ENCODE measurements around the gene CLHC1.
"Not testable (repeated sequence)": the region's sequence is repeated elsewhere in the genome, so short reads cannot be mapped to it uniquely, and the experiment has no call there.

Gene CLHC1

GRCh38 chr2:55232084-55232862 lies at the start of gene CLHC1, which contains the start of gene RPS27A:
TSS of gene CLHC1 (minus strand) at chr2:55232293. CDS start at chr2:55222411, 9,882 bp downstream.
TSS of gene RPS27A (plus strand) at chr2:55232688. CDS start at chr2:55232825, 137 bp downstream.
- Mint-ChIP-seq H3K36me3 (ENCODE audit: low read depth) (peaks cover 45% of the 10 kb centered on the region), H3K4me1 (peaks cover 41% of the 10 kb centered on the region), H3K27ac (peak within 1 kb of the TSS; percentile 94 to 98 (median 98)), H3K27me3 (ENCODE audit: low read depth) (no peaks in the 10 kb centered on the region), H3K4me3 (peak within 1 kb of the TSS; percentile 95), H3K9me3 (no peaks in the 10 kb centered on the region)
- TF ChIP-seq CTCF (IDR thresholded peaks at IDR 0.05; ENCODE audit: unreplicated experiment in 3 of 3), result no peak

GRCh38 chr2:55280851-55281546 lies 48.9 kb upstream of the CLHC1 start:
- Mint-ChIP-seq H3K4me3 (peak overlapping the region; percentile 74 to 94 (median 83)), H3K27ac (peak overlapping the region; percentile 63 to 96 (median 73)), H3K4me1 (peaks cover 22% of the 10 kb centered on the region), H3K27me3 (ENCODE audit: low read depth) (peaks cover 12% of the 10 kb centered on the region)
- not testable (repeated sequence) for H3K9me3 Mint-ChIP-seq; H3K36me3 Mint-ChIP-seq (ENCODE audit: low read depth)

GRCh38 chr2:55279859-55280424 lies 47.8 kb upstream of the CLHC1 start:
- Mint-ChIP-seq H3K27me3 (ENCODE audit: low read depth) (peaks cover 12% of the 10 kb centered on the region), H3K27ac (peak overlapping the region; percentile 23 to 60 (median 44)), H3K4me1 (peaks cover 22% of the 10 kb centered on the region), H3K4me3 (peak overlapping the region; percentile 1 to 61 (median 18))
- not testable (repeated sequence) for H3K9me3 Mint-ChIP-seq; H3K36me3 Mint-ChIP-seq (ENCODE audit: low read depth)

- H3K36me3 Mint-ChIP-seq (ENCODE audit: low read depth); H3K9me3 Mint-ChIP-seq: not testable (repeated sequence)
- peak overlapping the region; percentile 1 to 61 (median 36) for H3K4me3 Mint-ChIP-seq
- H3K27ac Mint-ChIP-seq, result peak overlapping the region; percentile 23 to 60 (median 44)
- H3K27me3 Mint-ChIP-seq (ENCODE audit: low read depth), result peaks cover 12% of the 10 kb centered on the region
- H3K4me1 Mint-ChIP-seq, result peaks cover 22% of the 10 kb centered on the region
Observed at GRCh38 chr2:55279214-55279835, 47.2 kb upstream of the CLHC1 start.

GRCh38 chr2:55277310-55277709 lies 45.2 kb upstream of the CLHC1 start:
- Mint-ChIP-seq H3K4me3 (no peak overlapping the region), H3K4me1 (peaks cover 16% of the 10 kb centered on the region), H3K27me3 (ENCODE audit: low read depth) (peaks cover 12% of the 10 kb centered on the region), H3K27ac (no peak overlapping the region), H3K36me3 (ENCODE audit: low read depth) (no peaks in the 10 kb centered on the region), H3K9me3 (no peaks in the 10 kb centered on the region)
- TF ChIP-seq CTCF (IDR thresholded peaks at IDR 0.05; ENCODE audit: unreplicated experiment in 3 of 3), result no peak

GRCh38 chr2:55274346-55274745 lies 42.3 kb upstream of the CLHC1 start:
- H3K27ac Mint-ChIP-seq; H3K27me3 Mint-ChIP-seq (ENCODE audit: low read depth); H3K36me3 Mint-ChIP-seq (ENCODE audit: low read depth); H3K4me3 Mint-ChIP-seq; H3K9me3 Mint-ChIP-seq: not testable (repeated sequence)
- peaks cover 11% of the 10 kb centered on the region for H3K4me1 Mint-ChIP-seq

GRCh38 chr2:55269645-55269990 lies 37.5 kb upstream of the CLHC1 start:
- Mint-ChIP-seq H3K27ac (peak overlapping the region; percentile 90 to 98 (median 97)), H3K4me3 (peak overlapping the region; percentile 92 to 97 (median 97)), H3K9me3 (no peaks in the 10 kb centered on the region), H3K4me1 (peaks cover 5% of the 10 kb centered on the region), H3K27me3 (ENCODE audit: low read depth) (no peaks in the 10 kb centered on the region), H3K36me3 (ENCODE audit: low read depth) (peaks cover 1% of the 10 kb centered on the region)
- TF ChIP-seq CTCF (IDR thresholded peaks at IDR 0.05; ENCODE audit: unreplicated experiment in 3 of 3), result no peak
